ENCODE results near the gene CYP4F8.
A peak's percentile ranks its signal among the peaks of the same experiment; 100 is the strongest.

CYP4F8 gene

DNA sequence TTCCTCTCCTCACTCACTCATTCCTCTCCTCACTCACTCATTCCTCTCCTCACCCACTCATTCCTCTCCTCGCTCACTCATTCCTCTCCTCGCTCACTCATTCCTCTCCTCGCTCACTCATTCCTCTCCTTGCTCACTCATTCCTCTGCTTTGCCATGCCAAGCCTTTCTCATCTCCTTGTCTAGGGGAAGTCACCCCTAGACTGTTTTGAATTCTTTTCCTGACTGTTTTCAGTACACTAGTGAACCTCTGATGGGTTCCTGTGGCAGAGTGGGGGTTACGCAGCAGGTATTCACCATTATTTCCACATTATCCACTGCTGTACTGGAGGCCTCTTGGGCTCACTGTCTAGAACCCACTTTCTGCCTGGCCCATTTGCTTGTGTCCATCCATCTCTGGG is 1.2 kb downstream of the CYP4F8 start:
- DNase-seq (ENCODE audit: low read depth in 2 of 2, low spot score in 1 of 2): no peak

GRCh38 chr19:15616627-15617270 is 1.7 kb downstream of the CYP4F8 start:
- DNase-seq (ENCODE audit: low read depth in 2 of 2, low spot score in 1 of 2): no peak

- DNase-seq (ENCODE audit: low read depth in 2 of 2, low spot score in 1 of 2): no peak
Measured at GRCh38 chr19:15618321-15618720, 3.3 kb downstream of the CYP4F8 start.

DNA sequence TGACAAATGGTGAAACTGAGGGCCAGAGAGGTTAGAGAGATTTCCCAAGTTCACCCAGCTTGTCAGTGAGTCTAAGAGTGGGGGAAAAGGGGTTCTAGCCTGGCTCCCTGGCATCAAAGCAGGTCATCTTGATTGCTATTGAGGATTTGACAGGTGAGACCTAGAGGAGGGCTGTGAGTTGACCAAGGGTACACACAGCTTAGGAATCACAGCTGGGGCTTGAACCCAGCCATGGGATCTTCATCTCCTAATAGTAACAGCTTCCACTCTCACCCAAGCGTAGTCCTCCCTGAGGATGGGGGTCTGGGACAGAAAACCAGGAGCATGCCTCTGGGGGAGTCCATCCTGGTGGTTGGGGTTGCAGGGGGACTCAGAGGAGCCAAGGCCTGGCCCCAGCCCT is 6.8 kb downstream of the CYP4F8 start:
- no peak for DNase-seq (ENCODE audit: low read depth in 2 of 2, low spot score in 1 of 2)

GRCh38 chr19:15622991-15623390 is 8.0 kb downstream of the CYP4F8 start:
- DNase-seq (ENCODE audit: low read depth in 2 of 2, low spot score in 1 of 2): no peak

GRCh38 chr19:15623711-15624318 is 8.8 kb downstream of the CYP4F8 start:
- no peak for DNase-seq (ENCODE audit: low read depth in 2 of 2, low spot score in 1 of 2)

GRCh38 chr19:15628236-15629002 is 13.4 kb downstream of the CYP4F8 start:
- DNase-seq (ENCODE audit: low read depth in 2 of 2, low spot score in 1 of 2): no peak

GRCh38 chr19:15629003-15629880 is 14.2 kb downstream of the CYP4F8 start:
- DNase-seq (ENCODE audit: low read depth in 2 of 2, low spot score in 1 of 2): peak; percentile 65 to 88

- no peak for DNase-seq (ENCODE audit: low read depth in 2 of 2, low spot score in 1 of 2)
Measured at GRCh38 chr19:15631817-15632216, 16.8 kb downstream of the CYP4F8 start.

DNA sequence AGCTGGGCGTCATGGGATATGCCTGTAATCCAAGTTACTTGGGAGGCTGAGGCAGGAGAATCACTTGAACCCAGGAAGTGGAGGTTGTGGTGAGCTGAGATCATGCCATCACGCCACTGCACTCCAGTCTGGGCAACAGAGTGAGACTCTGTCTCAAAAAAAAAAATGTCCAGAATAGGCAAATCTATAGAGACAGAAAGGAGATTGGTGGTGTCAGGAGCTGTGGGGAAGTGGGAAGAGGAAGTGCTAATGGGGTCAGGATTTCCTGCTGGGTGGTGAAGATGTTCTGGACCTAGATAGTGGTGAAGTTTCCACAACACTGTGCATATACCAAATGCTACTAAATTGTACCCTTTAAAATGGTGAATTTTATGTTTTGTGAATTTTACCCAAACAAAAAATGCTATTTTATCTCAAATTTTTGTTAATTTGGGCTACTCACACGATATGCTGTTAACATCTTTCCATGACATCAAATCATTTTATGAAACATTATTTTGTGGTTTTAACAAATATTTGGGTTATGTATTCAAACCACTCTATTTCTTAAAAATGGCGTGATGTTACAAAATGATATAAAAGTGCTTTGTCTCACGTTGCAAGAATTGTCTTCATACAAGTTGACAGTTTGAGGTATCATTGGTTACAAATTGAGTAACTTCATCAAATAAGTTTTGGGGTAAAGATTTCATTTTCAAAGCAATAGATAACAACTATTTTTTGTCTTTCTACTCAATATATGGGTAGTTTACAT is 18.2 kb downstream of the CYP4F8 start:
- DNase-seq (ENCODE audit: low read depth in 2 of 2, low spot score in 1 of 2): no peak

DNA sequence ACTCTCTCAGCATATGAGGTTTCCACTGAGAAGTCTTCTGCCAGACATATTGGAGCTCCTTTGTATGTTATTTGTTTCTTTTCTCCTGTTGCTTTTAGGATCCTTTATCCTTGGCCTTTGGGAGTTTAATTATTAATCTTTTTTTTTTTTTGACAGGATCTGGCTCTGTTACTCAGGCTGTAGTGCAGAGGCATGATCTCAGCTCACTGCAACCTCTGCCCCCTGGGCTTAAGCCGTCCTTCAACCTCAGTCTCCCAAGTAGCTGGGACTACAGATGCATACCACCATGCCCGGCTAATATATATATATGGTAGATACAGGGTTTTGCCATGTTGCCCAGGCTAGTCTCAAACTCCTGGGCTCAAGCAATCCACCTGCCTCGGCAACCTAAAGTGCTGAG is 19.1 kb downstream of the CYP4F8 start:
- DNase-seq (ENCODE audit: low read depth in 2 of 2, low spot score in 1 of 2): no peak

DNA sequence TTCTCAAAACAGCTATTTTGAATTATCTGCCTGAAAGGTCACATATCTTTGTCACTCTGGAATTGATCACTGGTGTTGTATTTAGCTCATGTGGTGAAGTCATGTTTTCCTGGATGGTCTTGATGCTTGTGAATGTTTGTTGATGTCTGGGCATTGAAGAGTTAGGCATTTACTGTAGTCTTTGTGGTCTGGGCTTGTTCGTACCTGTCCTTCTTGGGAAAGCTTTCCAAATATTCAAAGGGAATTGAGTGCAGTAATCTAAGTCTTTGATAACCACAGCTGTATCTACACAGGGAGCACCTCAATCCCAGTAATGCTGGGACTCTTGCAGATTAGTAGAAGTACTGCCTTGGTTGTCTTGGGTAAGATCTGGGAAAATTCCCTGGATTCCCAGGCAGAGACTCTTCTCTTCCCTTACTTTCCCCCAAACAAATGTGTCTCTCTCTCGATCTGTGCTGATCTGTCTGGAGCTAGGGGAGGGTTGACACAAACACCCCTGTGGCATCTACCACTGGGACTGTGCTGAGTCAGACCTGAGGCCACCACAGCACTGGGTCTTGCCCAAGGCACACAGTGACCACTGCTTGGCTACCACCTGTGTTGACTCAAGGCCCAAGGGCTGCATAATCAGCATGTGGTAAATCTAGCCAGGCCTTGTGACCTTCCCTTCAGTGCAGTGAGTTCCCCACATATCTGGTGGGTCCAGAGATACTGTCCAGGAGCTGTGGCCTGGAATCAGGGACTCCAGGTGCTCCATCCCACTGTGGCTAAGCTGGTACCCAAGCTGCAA is 20.2 kb downstream of the CYP4F8 start:
- DNase-seq (ENCODE audit: low read depth in 2 of 2, low spot score in 1 of 2): no peak

GRCh38 chr19:15636026-15636425 is 21.0 kb downstream of the CYP4F8 start:
- no peak for DNase-seq (ENCODE audit: low read depth in 2 of 2, low spot score in 1 of 2)

GRCh38 chr19:15639596-15639995 is 24.6 kb downstream of the CYP4F8 start:
- no peak for DNase-seq (ENCODE audit: low read depth in 2 of 2, low spot score in 1 of 2)

GRCh38 chr19:15640294-15640903 is 25.4 kb downstream of the CYP4F8 start, which contains the start of gene CYP4F3:
TSS of gene CYP4F3 (plus strand) at chr19:15640897. CDS start at chr19:15641416, 519 bp downstream.
- DNase-seq (ENCODE audit: low read depth in 2 of 2, low spot score in 1 of 2): no peak

- no peak for DNase-seq (ENCODE audit: low read depth in 2 of 2, low spot score in 1 of 2)
Measured at GRCh38 chr19:15640904-15641597, 26.0 kb downstream of the CYP4F8 start.

GRCh38 chr19:15641901-15642491 is 27.0 kb downstream of the CYP4F8 start:
- DNase-seq (ENCODE audit: low read depth in 2 of 2, low spot score in 1 of 2): no peak

DNA sequence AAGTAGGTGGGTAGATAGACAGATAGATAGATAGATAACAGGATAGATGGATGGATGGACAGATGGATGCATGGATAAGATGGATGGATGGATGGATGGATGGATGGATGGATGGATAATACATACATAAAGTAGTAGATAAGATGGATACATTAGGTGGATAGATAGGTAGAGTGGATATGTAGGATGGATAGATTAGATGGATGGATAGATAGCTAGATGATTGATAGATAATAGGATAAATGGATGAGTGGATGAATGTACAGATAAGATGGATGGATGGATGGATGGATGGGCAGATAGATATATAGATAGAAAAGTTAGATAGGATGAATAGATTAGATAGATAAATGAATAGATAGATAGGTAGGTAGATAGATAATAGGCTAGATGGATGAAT is 27.8 kb downstream of the CYP4F8 start:
- no peak for DNase-seq (ENCODE audit: low read depth in 2 of 2, low spot score in 1 of 2)

Measured in stimulated activated CD8-positive, alpha-beta memory T cell treated with anti-CD3 and anti-CD28 coated beads, Interleukin-4, amount 100 ng/mL, for 4 hours (primary cell).